ENCODE measurements around the gene MAP3K3.

MAP3K3 gene

DNA sequence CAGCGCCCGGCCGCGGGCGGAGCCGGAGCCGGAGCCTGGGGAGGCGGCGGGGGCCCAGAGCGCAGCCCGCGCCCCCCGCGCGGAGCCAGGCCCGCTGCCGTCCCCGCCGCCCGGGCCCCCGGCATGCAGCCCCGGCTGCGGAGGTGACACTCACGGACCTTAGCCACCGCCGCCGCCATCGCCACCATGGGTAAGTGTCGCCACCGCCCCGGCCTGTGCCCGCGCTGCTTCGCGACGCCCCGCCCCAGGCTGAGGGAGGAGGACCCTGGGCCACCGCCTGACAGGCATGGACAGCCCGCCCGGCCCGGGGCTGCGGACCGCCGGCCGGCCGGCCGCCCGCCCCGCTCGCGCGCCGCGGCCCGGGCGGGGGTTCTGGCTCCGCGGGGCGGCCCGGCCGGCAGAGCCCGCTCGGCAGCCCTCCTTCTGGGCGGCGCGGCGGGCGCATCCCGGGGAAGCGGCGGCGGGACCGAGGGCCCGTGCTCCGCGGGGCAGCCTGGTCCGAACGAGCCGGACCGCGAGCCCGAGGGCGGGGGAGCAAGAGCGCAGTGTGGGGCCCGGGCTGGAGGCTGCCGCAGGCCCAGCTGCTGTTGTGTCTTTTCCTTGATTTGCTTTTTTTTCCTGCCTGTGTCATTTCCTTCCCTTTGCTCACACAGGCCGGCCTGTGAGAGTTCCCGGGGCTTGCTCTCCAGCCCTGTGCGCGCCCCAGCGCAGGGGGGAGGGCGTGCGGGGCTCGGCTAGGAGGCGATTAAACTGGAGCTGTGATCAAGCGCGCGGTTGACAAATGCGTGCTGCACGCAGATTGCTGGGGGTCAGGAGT is 565 bp downstream of the MAP3K3 start:
- TF ChIP-seq, protein P1, sequence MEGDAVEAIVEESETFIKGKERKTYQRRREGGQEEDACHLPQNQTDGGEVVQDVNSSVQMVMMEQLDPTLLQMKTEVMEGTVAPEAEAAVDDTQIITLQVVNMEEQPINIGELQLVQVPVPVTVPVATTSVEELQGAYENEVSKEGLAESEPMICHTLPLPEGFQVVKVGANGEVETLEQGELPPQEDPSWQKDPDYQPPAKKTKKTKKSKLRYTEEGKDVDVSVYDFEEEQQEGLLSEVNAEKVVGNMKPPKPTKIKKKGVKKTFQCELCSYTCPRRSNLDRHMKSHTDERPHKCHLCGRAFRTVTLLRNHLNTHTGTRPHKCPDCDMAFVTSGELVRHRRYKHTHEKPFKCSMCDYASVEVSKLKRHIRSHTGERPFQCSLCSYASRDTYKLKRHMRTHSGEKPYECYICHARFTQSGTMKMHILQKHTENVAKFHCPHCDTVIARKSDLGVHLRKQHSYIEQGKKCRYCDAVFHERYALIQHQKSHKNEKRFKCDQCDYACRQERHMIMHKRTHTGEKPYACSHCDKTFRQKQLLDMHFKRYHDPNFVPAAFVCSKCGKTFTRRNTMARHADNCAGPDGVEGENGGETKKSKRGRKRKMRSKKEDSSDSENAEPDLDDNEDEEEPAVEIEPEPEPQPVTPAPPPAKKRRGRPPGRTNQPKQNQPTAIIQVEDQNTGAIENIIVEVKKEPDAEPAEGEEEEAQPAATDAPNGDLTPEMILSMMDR (IDR thresholded peaks at IDR 0.05), result no peak

DNA sequence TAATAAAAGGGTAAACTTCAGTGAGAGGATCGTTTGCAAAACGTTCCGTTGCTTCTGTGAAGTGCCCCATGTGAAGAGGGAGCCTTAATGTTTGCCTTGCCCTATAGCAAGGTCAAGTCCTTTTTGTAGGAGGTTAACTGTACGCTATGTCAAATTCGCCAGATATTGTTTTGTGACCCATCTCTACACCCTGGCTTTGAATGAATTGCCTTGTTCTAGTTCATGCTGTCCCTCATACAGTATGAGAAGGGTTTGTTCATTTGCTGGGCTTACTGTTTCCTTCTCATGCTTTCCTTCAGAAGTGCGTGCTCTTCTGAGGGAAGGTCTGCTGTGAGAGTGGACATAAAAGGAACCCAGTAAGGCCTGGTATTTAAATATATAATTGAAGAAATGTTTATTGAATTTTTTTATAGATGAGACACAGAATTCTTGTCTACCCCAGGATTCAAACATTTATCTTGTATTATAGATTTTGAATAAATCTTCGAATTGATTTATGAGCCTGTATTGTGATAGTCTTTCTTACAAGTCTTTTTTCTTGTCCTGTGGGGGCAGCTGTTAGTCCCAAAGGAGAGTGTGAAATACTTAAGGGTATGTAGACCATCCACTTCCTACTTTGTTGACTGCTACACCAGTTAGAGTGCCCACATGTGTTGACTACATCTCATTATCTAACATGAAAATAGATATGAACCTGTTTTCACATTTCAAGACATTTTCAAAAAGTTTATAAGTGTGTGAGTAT is 1.7 kb downstream of the MAP3K3 start:
- Histone ChIP-seq H3K27me3 (peaks cover 13% of the 10 kb centered on the region), H3K27ac (peak overlapping the region; percentile 91), H3K4me1 (ENCODE audit: control insufficient read depth in 1 of 2, insufficient read depth in 1 of 2, low read depth in 1 of 2, low read length in 1 of 2) (peaks cover 42 to 47% of the 10 kb centered on the region in 2 experiments), H3K36me3 (peaks cover 7% of the 10 kb centered on the region), H3K4me3 (ENCODE audit: low read depth in 1 of 2, low read length in 1 of 2) (peak overlapping the region; percentile 77 to 85), H3K9me3 (no peaks in the 10 kb centered on the region)
- TF ChIP-seq, protein P1 (IDR thresholded peaks at IDR 0.05), result no peak

More for the DNA sequence above, 565 bp downstream of the MAP3K3 start:
- Histone ChIP-seq H3K9me3 (no peaks in the 10 kb centered on the region), H3K36me3 (no peaks in the 10 kb centered on the region), H3K27me3 (peaks cover 16% of the 10 kb centered on the region), H3K4me3 (ENCODE audit: low read depth in 1 of 2, low read length in 1 of 2) (peak overlapping the region; percentile 77 to 85), H3K27ac (peak overlapping the region; percentile 91), H3K4me1 (ENCODE audit: control insufficient read depth in 1 of 2, insufficient read depth in 1 of 2, low read depth in 1 of 2, low read length in 1 of 2) (peaks cover 42 to 47% of the 10 kb centered on the region in 2 experiments)

DNA sequence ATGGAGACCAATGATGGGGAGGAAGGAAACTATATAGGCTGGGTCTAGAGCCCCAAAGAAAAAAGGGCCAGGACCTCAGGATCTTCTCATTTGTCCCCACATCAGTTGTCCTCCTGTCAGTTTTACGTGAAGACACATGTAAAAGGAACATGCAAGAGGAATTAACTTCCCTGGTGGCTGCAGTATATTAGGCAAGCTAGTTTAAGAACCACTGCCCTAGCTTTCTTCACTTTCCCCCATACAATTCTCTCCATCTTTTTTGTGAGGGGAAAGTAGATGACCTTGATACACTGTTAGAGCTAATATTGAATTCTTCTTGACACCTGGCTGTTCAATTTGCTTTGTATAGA is 2.3 kb downstream of the MAP3K3 start:
- Histone ChIP-seq H3K4me1 (ENCODE audit: control insufficient read depth in 1 of 2, insufficient read depth in 1 of 2, low read depth in 1 of 2, low read length in 1 of 2) (peaks cover 42 to 47% of the 10 kb centered on the region in 2 experiments), H3K36me3 (peaks cover 13% of the 10 kb centered on the region), H3K4me3 (ENCODE audit: low read depth in 1 of 2, low read length in 1 of 2) (peak overlapping the region; percentile 77 to 85), H3K9me3 (no peaks in the 10 kb centered on the region), H3K27me3 (peaks cover 12% of the 10 kb centered on the region), H3K27ac (peak overlapping the region; percentile 91)
- TF ChIP-seq, protein P1 (IDR thresholded peaks at IDR 0.05), result no peak

DNA sequence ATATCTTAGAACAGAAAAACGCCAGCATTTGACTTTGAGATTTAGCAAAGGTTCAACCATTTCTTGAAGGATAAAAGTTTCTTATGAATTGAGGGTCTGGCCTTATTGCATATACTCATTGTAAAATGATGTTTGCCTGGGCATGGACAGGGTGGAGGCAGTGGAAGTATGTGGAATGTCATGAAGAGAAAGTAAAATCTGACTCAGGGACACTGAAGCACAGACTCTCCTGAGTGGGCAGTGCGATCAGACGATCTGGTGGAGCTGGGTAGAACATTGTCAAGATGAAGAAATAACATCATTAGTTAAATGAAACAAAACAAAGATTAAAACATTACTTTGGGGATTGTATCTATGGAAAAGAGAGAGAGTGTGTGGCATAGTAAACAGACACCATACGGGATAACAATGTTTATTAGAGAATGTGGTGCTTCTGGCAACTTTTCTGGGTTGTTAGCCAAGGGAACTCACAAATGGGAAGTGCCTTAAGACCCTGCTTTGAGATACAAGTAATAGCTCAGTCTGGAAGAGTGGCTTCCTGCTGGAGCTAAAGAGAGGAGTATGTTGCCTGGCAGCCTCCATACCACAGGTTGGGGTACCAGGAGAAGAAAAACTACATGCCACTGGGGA is 4.4 kb downstream of the MAP3K3 start:
- Histone ChIP-seq H3K4me3 (ENCODE audit: low read depth in 1 of 2, low read length in 1 of 2) (no peak overlapping the region), H3K36me3 (peaks cover 17% of the 10 kb centered on the region)

DNA sequence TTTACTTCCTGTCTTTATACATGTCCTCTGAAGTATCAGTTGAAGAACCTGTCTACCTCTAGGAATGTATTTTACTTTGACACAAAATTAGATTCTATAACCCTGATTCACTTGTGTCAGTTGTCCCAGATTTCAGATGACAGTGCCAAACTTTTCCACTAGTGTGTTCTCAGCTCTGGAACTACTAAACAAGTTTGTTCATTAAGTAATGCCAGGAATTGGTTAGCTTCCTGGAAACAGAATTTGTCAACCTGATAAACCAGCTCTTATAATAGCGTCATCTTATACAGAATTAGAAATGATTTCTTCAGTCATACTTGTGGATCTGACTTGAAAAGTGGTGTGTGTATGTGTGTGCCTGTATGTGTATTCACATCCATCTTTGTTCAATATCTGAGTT is 7.4 kb downstream of the MAP3K3 start:
- Histone ChIP-seq H3K36me3 (peaks cover 38% of the 10 kb centered on the region), H3K27me3 (no peaks in the 10 kb centered on the region), H3K27ac (peak overlapping the region; percentile 7), H3K9me3 (no peaks in the 10 kb centered on the region), H3K4me3 (ENCODE audit: low read depth in 1 of 2, low read length in 1 of 2) (no peak overlapping the region), H3K4me1 (ENCODE audit: control insufficient read depth in 1 of 2, insufficient read depth in 1 of 2, low read depth in 1 of 2, low read length in 1 of 2) (peaks cover 43 to 58% of the 10 kb centered on the region in 2 experiments)
- TF ChIP-seq, protein P1 (IDR thresholded peaks at IDR 0.05), result no peak

More for the DNA sequence above, 4.4 kb downstream of the MAP3K3 start:
- Histone ChIP-seq H3K9me3 (no peaks in the 10 kb centered on the region), H3K4me1 (ENCODE audit: control insufficient read depth in 1 of 2, insufficient read depth in 1 of 2, low read depth in 1 of 2, low read length in 1 of 2) (peaks cover 39 to 52% of the 10 kb centered on the region in 2 experiments), H3K27ac (peak overlapping the region; percentile 44), H3K27me3 (no peaks in the 10 kb centered on the region)
- TF ChIP-seq, protein P1 (IDR thresholded peaks at IDR 0.05), result no peak
